Activated CD4-positive, alpha-beta memory T cell treated with anti-CD3 and anti-CD28 coated beads, Interleukin-2, amount 10 ng/mL, durations not matched to agents 7 days and 5 days (primary cell): ENCODE data around the gene COL5A3. TPM values are rescaled to one million over a fixed set of nuclear protein-coding genes. Genes with fewer than 3 reads are reported as not detected.
"Not testable (repeated sequence)": the region's sequence is repeated elsewhere in the genome, so short reads cannot be mapped to it uniquely, and the experiment has no call there.

Experiments used
- CTCF ChIA-PET: fragments of 350-600 bp; sonication (Branson Sonifier 250); formaldehyde crosslinking; loops from one replicate; lab custom pipeline; 2021; ENCODE audit warnings: antibody characterized with exemption, inconsistent platforms; lab: Charles Lee
- POLR2A ChIA-PET: fragments of 350-600 bp; sonication (Branson Sonifier 250); formaldehyde crosslinking; loops from one replicate; lab custom pipeline; 2021; ENCODE audit warnings: antibody characterized with exemption; lab: Charles Lee
- DNase-seq: peaks from one replicate; pipeline ENCODE4 v3.0.0-alpha.2; 2020
- H3K27ac Mint-ChIP-seq: one replicate; pipeline ENCODE4 v1.8.0; 2021; ENCODE audit warnings: mild to moderate bottlenecking, mixed read lengths
- H3K27me3 Mint-ChIP-seq: one replicate; pipeline ENCODE4 v1.8.0; 2021; ENCODE audit warnings: mixed read lengths
- H3K36me3 Mint-ChIP-seq: one replicate; pipeline ENCODE4 v1.8.0; 2021; ENCODE audit warnings: low read depth, mixed read lengths
- H3K4me1 Mint-ChIP-seq: one replicate; pipeline ENCODE4 v1.8.0; 2021; ENCODE audit warnings: mixed read lengths
- H3K4me3 Mint-ChIP-seq: one replicate; pipeline ENCODE4 v1.8.0; 2021; ENCODE audit warnings: mild to moderate bottlenecking, mixed read lengths
- H3K9me3 Mint-ChIP-seq: one replicate; pipeline ENCODE4 v1.8.0; 2021; ENCODE audit warnings: mixed read lengths
- total RNA-seq, 2 experiments: library from RNA; stranded (reverse); gene quantifications; one replicate each; pipeline ENCODE4 v1.2.3, GENCODE V29; 2021

COL5A3 gene
- total RNA-seq, 2 experiments from 2014 or later: 1.1 TPM

GRCh38 chr19:9937001-9937411, 73.3 kb downstream of the COL5A3 start:
- DNase-seq: no peak
- peaks cover 4% of the 10 kb centered on the region for H3K9me3 Mint-ChIP-seq
- H3K27ac Mint-ChIP-seq: no peak overlapping the region
- peaks cover 10% of the 10 kb centered on the region for H3K4me1 Mint-ChIP-seq
- POLR2A ChIA-PET: no interaction called here
- peaks cover 42% of the 10 kb centered on the region for H3K27me3 Mint-ChIP-seq
- H3K36me3 Mint-ChIP-seq: peaks cover 2% of the 10 kb centered on the region
- peak overlapping the region; percentile 11 for H3K4me3 Mint-ChIP-seq
- CTCF ChIA-PET: no interaction called here

- Mint-ChIP-seq H3K27me3 (peaks cover 45% of the 10 kb centered on the region), H3K4me3 (peak within 1 kb of the TSS; percentile 11), H3K36me3 (peaks cover 2% of the 10 kb centered on the region), H3K4me1 (peaks cover 10% of the 10 kb centered on the region), H3K27ac (no peak within 1 kb of the TSS), H3K9me3 (no peaks in the 10 kb centered on the region)
- CTCF ChIA-PET: no interaction called here
- no peak for DNase-seq
- POLR2A ChIA-PET: no interaction called here
Measured at GRCh38 chr19:9936326-9937000, 73.8 kb downstream of the COL5A3 start, which contains the start of gene OLFM2. TSS of gene OLFM2 (minus strand) at chr19:9936515. CDS start at chr19:9936366, 149 bp downstream.

- Mint-ChIP-seq H3K27ac (no peak overlapping the region), H3K9me3 (no peaks in the 10 kb centered on the region), H3K4me1 (peaks cover 13% of the 10 kb centered on the region), H3K27me3 (peaks cover 47% of the 10 kb centered on the region), H3K4me3 (no peak overlapping the region), H3K36me3 (peaks cover 2% of the 10 kb centered on the region)
- ChIA-PET POLR2A (no interaction called here), CTCF (no interaction called here)
- DNase-seq: no peak
Measured at GRCh38 chr19:9935506-9936325, 74.6 kb downstream of the COL5A3 start.

GRCh38 chr19:9934132-9934950, 76.0 kb downstream of the COL5A3 start:
- POLR2A ChIA-PET: no interaction called here
- H3K27me3 Mint-ChIP-seq: peaks cover 46% of the 10 kb centered on the region

GRCh38 chr19:9932835-9933234, 77.5 kb downstream of the COL5A3 start:
- H3K4me1 Mint-ChIP-seq: peaks cover 13% of the 10 kb centered on the region
- no peak overlapping the region for H3K27ac Mint-ChIP-seq
- POLR2A ChIA-PET: no interaction called here
- DNase-seq: no peak
- H3K36me3 Mint-ChIP-seq: peaks cover 2% of the 10 kb centered on the region
- no peak overlapping the region for H3K4me3 Mint-ChIP-seq
- CTCF ChIA-PET: interaction anchor here (0.5 to 4.8 kb wide), 12 partner anchors 12 to 198 kb away, joined by 3 to 45 read pairs (median 6); partner anchors contain the start of genes P2RY11 and PPAN
- H3K27me3 Mint-ChIP-seq: peaks cover 43% of the 10 kb centered on the region
- H3K9me3 Mint-ChIP-seq: no peaks in the 10 kb centered on the region

More at GRCh38 chr19:9934132-9934950, 76.0 kb downstream of the COL5A3 start:
- Mint-ChIP-seq H3K4me3 (no peak overlapping the region), H3K36me3 (peaks cover 2% of the 10 kb centered on the region), H3K4me1 (peaks cover 13% of the 10 kb centered on the region), H3K9me3 (no peaks in the 10 kb centered on the region), H3K27ac (no peak overlapping the region)
- peak; percentile 85 for DNase-seq
- CTCF ChIA-PET: interaction anchor here (0.7 to 4.8 kb wide), 2 partner anchors 83 to 178 kb away, joined by 3 to 23 read pairs; partner anchors contain the start of gene P2RY11

GRCh38 chr19:9931629-9932028, 78.7 kb downstream of the COL5A3 start:
- Mint-ChIP-seq H3K27me3 (peaks cover 37% of the 10 kb centered on the region), H3K9me3 (no peaks in the 10 kb centered on the region), H3K4me3 (no peak overlapping the region), H3K36me3 (no peaks in the 10 kb centered on the region), H3K4me1 (peaks cover 10% of the 10 kb centered on the region), H3K27ac (no peak overlapping the region)
- CTCF ChIA-PET: interaction anchor here (0.7 to 4.8 kb wide), 14 partner anchors 11 to 798 kb away, joined by 3 to 45 read pairs (median 6); partner anchors contain the start of genes P2RY11 and PPAN
- POLR2A ChIA-PET: no interaction called here
- no peak for DNase-seq

- Mint-ChIP-seq H3K36me3 (no peaks in the 10 kb centered on the region), H3K4me1 (no peaks in the 10 kb centered on the region), H3K27ac (no peak overlapping the region), H3K27me3 (peaks cover 13% of the 10 kb centered on the region), H3K9me3 (no peaks in the 10 kb centered on the region), H3K4me3 (no peak overlapping the region)
- DNase-seq: no peak
- ChIA-PET CTCF (no interaction called here), POLR2A (no interaction called here)
Measured at GRCh38 chr19:9923440-9923839, 86.9 kb downstream of the COL5A3 start.

- POLR2A ChIA-PET, H3K27ac Mint-ChIP-seq, H3K36me3 Mint-ChIP-seq, H3K4me1 Mint-ChIP-seq, H3K4me3 Mint-ChIP-seq, DNase-seq, H3K9me3 Mint-ChIP-seq: not testable (repeated sequence)
- H3K27me3 Mint-ChIP-seq: peaks cover 14% of the 10 kb centered on the region
- CTCF ChIA-PET: interaction anchor here (3.3 kb wide), 1 partner anchor 8 kb away, joined by 14 read pairs; no protein-coding TSS in a partner anchor
Measured at GRCh38 chr19:9922782-9923379, 87.4 kb downstream of the COL5A3 start.

GRCh38 chr19:9917321-9917720, 93.0 kb downstream of the COL5A3 start:
- H3K27me3 Mint-ChIP-seq: peaks cover 30% of the 10 kb centered on the region
- CTCF ChIA-PET: no interaction called here
- H3K4me3 Mint-ChIP-seq: no peak overlapping the region
- POLR2A ChIA-PET: no interaction called here
- no peak overlapping the region for H3K27ac Mint-ChIP-seq
- no peaks in the 10 kb centered on the region for H3K9me3 Mint-ChIP-seq
- DNase-seq: peak; percentile 22
- H3K4me1 Mint-ChIP-seq: peaks cover 15% of the 10 kb centered on the region
- H3K36me3 Mint-ChIP-seq: no peaks in the 10 kb centered on the region

GRCh38 chr19:9916719-9917118, 93.6 kb downstream of the COL5A3 start:
- no peak for DNase-seq
- H3K36me3 Mint-ChIP-seq: no peaks in the 10 kb centered on the region
- peaks cover 30% of the 10 kb centered on the region for H3K27me3 Mint-ChIP-seq
- POLR2A ChIA-PET: no interaction called here
- no peak overlapping the region for H3K27ac Mint-ChIP-seq
- no peaks in the 10 kb centered on the region for H3K9me3 Mint-ChIP-seq
- no peak overlapping the region for H3K4me3 Mint-ChIP-seq
- CTCF ChIA-PET: no interaction called here
- peaks cover 15% of the 10 kb centered on the region for H3K4me1 Mint-ChIP-seq

- Mint-ChIP-seq H3K27me3 (peaks cover 31% of the 10 kb centered on the region), H3K4me1 (peaks cover 15% of the 10 kb centered on the region), H3K27ac (no peak overlapping the region), H3K4me3 (peak overlapping the region; percentile 46), H3K9me3 (no peaks in the 10 kb centered on the region), H3K36me3 (no peaks in the 10 kb centered on the region)
- peak; percentile 87 for DNase-seq
- ChIA-PET POLR2A (no interaction called here), CTCF (interaction anchor here (0.7 kb wide), 1 partner anchor 83 kb away, joined by 4 read pairs; no protein-coding TSS in a partner anchor)
Measured at GRCh38 chr19:9914315-9915207, 95.7 kb downstream of the COL5A3 start.

- H3K9me3 Mint-ChIP-seq: no peaks in the 10 kb centered on the region
- no peak overlapping the region for H3K27ac Mint-ChIP-seq
- CTCF ChIA-PET: no interaction called here
- no peak for DNase-seq
- POLR2A ChIA-PET: no interaction called here
- H3K4me1 Mint-ChIP-seq: peaks cover 15% of the 10 kb centered on the region
- H3K27me3 Mint-ChIP-seq: peaks cover 33% of the 10 kb centered on the region
- peak overlapping the region; percentile 46 for H3K4me3 Mint-ChIP-seq
- H3K36me3 Mint-ChIP-seq: no peaks in the 10 kb centered on the region
Measured at GRCh38 chr19:9914001-9914314, 96.3 kb downstream of the COL5A3 start.
